Activated CD4-positive, alpha-beta T cell treated with anti-CD3 and anti-CD28 coated beads for 4 hours (primary cell): Measurements from ENCODE around the gene GPX4.
"Not testable (repeated sequence)": the region's sequence is repeated elsewhere in the genome, so short reads cannot be mapped to it uniquely, and the experiment has no call there.

Source experiments
- DNase-seq, 2 donors: peaks; one replicate each; pipeline ENCODE4 v3.0.0-alpha.2; 2020

GPX4 gene

GRCh38 chr19:1105008-1105872 lies 1.4 kb downstream of the GPX4 start:
- DNase-seq: no peak

- DNase-seq: no peak
These were observed 2.4 kb downstream of the GPX4 start for GRCh38 chr19:1105873-1106840.

GRCh38 chr19:1106841-1107660 lies 3.3 kb downstream of the GPX4 start:
- no peak for DNase-seq

- DNase-seq: no peak
These were observed 4.0 kb downstream of the GPX4 start for GRCh38 chr19:1107661-1108261.

GRCh38 chr19:1108291-1109031 lies 4.7 kb downstream of the GPX4 start:
- no peak for DNase-seq

- no peak for DNase-seq
These were observed 5.3 kb downstream of the GPX4 start for GRCh38 chr19:1109032-1109551.

GRCh38 chr19:1109697-1110671 lies 6.2 kb downstream of the GPX4 start:
- no peak for DNase-seq

- no peak for DNase-seq
These were observed 7.2 kb downstream of the GPX4 start for GRCh38 chr19:1110809-1111640.

- DNase-seq: no peak
These were observed 8.0 kb downstream of the GPX4 start for GRCh38 chr19:1111641-1112267.

GRCh38 chr19:1112268-1113029 lies 8.7 kb downstream of the GPX4 start:
- DNase-seq: no peak

- peak; percentile 80 to 84 for DNase-seq
These were observed 9.5 kb downstream of the GPX4 start for GRCh38 chr19:1113030-1113985.

GRCh38 chr19:1113986-1114483 lies 10.2 kb downstream of the GPX4 start:
- no peak for DNase-seq

- DNase-seq: not testable (repeated sequence)
These were observed 10.9 kb downstream of the GPX4 start for GRCh38 chr19:1114728-1115127.

- no peak for DNase-seq
These were observed 12.0 kb downstream of the GPX4 start for GRCh38 chr19:1115646-1116420.
